H1 (cell line): ENCODE measurements around the gene KANSL3. TPM values are rescaled to one million over a fixed set of nuclear protein-coding genes. Genes with fewer than 3 reads are reported as not detected.

Source experiments
- FOSL1 ChIP-seq: IDR thresholded peaks from 2 replicates; pipeline ENCODE4 v1.6.1; 2011; ENCODE audit warnings: mild to moderate bottlenecking, low read depth, low read length, moderate library complexity; ENCODE audit not compliant: insufficient read depth
- JUND ChIP-seq: IDR thresholded peaks from 2 replicates; pipeline ENCODE4 v1.6.1; 2011; ENCODE audit warnings: mild to moderate bottlenecking, improper control_type of control experiment, low read length
- KDM5A ChIP-seq: fragments of 200-600 bp; IDR thresholded peaks from 2 replicates; pipeline ENCODE4 v1.7.1; 2012; ENCODE audit warnings: mild to moderate bottlenecking, low read length, inconsistent platforms, mixed read lengths
- MAFK ChIP-seq: IDR thresholded peaks from 2 replicates; pipeline ENCODE4 v1.6.1; 2012; ENCODE audit warnings: low read depth, mild to moderate bottlenecking, improper control_type of control experiment, low read length
- RBBP5 ChIP-seq: IDR thresholded peaks from 2 replicates; pipeline ENCODE4 v1.7.1; 2012; ENCODE audit warnings: low read depth, mild to moderate bottlenecking, inconsistent platforms, low read length, moderate library complexity, borderline replicate concordance
- SIRT6 ChIP-seq: IDR thresholded peaks from one replicate; pipeline ENCODE4 v1.7.1; 2012; ENCODE audit warnings: low read length, inconsistent platforms
- SUZ12 ChIP-seq: fragments of 200-600 bp; sonication (generic); IDR thresholded peaks from 2 replicates; pipeline ENCODE4 v1.6.1; 2012; ENCODE audit warnings: mild to moderate bottlenecking, inconsistent platforms, low read length, moderate library complexity, mixed read lengths
- TAF1 ChIP-seq: IDR thresholded peaks from 2 replicates; pipeline ENCODE4 v1.6.1; 2011; ENCODE audit warnings: mild to moderate bottlenecking, low read depth, low read length
- polyA plus RNA-seq, 7 experiments: library from polyadenylated mRNA; depleted of rRNA in 3 of 7; stranded (reverse) in 5 of 7; unstranded in 2 of 7; fragments of >200 nt in 5 of 7; fragments of 200-250 nt in 2 of 7; gene quantifications; 1 replicate in 5 of 7; 2 replicates in 1 of 7; 4 replicates in 1 of 7; pipeline versions ENCODE4 v1.2.1 to v1.2.3, GENCODE V29; 2011 to 2013; ENCODE audit warnings: missing spikeins in 2 of 7, mixed read lengths in 2 of 7
- total RNA-seq: library from RNA; stranded (reverse); fragmentation: NEBNext Ultra II Directional; extraction: Animal tissue kit (Norgen Biotek cat#: 25700); gene quantifications from 2 replicates; pipeline ENCODE4 v1.2.1, GENCODE V29; 2021
- TF ChIP-seq, protein P1 (sequence below): fragments of 300-600 bp; sonication (generic); IDR thresholded peaks from 2 replicates; pipeline ENCODE4 v1.7.1; 2012; ENCODE audit warnings: low read length, moderate library complexity, mild to moderate bottlenecking, inconsistent platforms; ENCODE audit not compliant: insufficient replicate concordance

Gene KANSL3
- total and polyA plus RNA-seq, 2 of the 8 experiments (the other 6 are each of a cell fraction or from before 2014, with no cell fraction given): 19.8 to 31.4 TPM

DNA sequence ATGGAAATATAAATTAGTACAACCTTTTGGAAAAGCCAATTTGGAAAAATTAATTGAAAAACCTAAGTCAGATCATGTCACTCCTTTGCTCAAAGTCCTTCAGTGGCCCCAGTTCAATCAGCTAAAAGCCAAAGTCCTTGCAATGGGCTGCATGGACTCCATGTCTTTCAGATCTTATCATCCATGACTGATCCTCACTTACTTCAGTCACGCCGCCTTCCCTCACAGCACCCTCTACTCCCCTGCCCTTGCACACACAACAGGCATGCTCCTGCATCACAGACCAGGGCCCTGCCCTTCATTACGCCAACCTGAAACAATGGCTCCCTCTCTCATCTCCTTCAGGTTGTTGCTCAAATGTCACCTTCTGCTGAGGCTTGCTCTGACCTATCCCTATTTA is 15.6 kb downstream of the KANSL3 start (continued):
- TF ChIP-seq, protein P1, sequence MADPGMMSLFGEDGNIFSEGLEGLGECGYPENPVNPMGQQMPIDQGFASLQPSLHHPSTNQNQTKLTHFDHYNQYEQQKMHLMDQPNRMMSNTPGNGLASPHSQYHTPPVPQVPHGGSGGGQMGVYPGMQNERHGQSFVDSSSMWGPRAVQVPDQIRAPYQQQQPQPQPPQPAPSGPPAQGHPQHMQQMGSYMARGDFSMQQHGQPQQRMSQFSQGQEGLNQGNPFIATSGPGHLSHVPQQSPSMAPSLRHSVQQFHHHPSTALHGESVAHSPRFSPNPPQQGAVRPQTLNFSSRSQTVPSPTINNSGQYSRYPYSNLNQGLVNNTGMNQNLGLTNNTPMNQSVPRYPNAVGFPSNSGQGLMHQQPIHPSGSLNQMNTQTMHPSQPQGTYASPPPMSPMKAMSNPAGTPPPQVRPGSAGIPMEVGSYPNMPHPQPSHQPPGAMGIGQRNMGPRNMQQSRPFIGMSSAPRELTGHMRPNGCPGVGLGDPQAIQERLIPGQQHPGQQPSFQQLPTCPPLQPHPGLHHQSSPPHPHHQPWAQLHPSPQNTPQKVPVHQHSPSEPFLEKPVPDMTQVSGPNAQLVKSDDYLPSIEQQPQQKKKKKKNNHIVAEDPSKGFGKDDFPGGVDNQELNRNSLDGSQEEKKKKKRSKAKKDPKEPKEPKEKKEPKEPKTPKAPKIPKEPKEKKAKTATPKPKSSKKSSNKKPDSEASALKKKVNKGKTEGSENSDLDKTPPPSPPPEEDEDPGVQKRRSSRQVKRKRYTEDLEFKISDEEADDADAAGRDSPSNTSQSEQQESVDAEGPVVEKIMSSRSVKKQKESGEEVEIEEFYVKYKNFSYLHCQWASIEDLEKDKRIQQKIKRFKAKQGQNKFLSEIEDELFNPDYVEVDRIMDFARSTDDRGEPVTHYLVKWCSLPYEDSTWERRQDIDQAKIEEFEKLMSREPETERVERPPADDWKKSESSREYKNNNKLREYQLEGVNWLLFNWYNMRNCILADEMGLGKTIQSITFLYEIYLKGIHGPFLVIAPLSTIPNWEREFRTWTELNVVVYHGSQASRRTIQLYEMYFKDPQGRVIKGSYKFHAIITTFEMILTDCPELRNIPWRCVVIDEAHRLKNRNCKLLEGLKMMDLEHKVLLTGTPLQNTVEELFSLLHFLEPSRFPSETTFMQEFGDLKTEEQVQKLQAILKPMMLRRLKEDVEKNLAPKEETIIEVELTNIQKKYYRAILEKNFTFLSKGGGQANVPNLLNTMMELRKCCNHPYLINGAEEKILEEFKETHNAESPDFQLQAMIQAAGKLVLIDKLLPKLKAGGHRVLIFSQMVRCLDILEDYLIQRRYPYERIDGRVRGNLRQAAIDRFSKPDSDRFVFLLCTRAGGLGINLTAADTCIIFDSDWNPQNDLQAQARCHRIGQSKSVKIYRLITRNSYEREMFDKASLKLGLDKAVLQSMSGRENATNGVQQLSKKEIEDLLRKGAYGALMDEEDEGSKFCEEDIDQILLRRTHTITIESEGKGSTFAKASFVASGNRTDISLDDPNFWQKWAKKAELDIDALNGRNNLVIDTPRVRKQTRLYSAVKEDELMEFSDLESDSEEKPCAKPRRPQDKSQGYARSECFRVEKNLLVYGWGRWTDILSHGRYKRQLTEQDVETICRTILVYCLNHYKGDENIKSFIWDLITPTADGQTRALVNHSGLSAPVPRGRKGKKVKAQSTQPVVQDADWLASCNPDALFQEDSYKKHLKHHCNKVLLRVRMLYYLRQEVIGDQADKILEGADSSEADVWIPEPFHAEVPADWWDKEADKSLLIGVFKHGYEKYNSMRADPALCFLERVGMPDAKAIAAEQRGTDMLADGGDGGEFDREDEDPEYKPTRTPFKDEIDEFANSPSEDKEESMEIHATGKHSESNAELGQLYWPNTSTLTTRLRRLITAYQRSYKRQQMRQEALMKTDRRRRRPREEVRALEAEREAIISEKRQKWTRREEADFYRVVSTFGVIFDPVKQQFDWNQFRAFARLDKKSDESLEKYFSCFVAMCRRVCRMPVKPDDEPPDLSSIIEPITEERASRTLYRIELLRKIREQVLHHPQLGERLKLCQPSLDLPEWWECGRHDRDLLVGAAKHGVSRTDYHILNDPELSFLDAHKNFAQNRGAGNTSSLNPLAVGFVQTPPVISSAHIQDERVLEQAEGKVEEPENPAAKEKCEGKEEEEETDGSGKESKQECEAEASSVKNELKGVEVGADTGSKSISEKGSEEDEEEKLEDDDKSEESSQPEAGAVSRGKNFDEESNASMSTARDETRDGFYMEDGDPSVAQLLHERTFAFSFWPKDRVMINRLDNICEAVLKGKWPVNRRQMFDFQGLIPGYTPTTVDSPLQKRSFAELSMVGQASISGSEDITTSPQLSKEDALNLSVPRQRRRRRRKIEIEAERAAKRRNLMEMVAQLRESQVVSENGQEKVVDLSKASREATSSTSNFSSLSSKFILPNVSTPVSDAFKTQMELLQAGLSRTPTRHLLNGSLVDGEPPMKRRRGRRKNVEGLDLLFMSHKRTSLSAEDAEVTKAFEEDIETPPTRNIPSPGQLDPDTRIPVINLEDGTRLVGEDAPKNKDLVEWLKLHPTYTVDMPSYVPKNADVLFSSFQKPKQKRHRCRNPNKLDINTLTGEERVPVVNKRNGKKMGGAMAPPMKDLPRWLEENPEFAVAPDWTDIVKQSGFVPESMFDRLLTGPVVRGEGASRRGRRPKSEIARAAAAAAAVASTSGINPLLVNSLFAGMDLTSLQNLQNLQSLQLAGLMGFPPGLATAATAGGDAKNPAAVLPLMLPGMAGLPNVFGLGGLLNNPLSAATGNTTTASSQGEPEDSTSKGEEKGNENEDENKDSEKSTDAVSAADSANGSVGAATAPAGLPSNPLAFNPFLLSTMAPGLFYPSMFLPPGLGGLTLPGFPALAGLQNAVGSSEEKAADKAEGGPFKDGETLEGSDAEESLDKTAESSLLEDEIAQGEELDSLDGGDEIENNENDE: no peak
- TF ChIP-seq SUZ12 (no peak), TAF1 (no peak), MAFK (no peak), SIRT6 (no peak), JUND (no peak), KDM5A (no peak), RBBP5 (no peak), FOSL1 (no peak)
- TF ChIP-seq, all 59 proteins: peak for 0
